Loucy (cell line): ENCODE measurements around the gene SALL2.

Experiments used
- H2AFZ ChIP-seq: fragments of 200-600 bp; sonication (generic); 2 replicates; pipeline ENCODE4 v1.6.0; 2016; ENCODE audit warnings: antibody characterized with exemption, mild to moderate bottlenecking, low read length, moderate library complexity
- H3F3A ChIP-seq: fragments of 200-600 bp; 2 replicates; pipeline ENCODE4 v1.6.0; 2016; ENCODE audit warnings: antibody characterized with exemption, low read depth, mild to moderate bottlenecking
- H3K27me3 ChIP-seq: fragments of 200-600 bp; sonication (generic); 2 replicates; pipeline ENCODE4 v1.6.1; 2014; ENCODE audit warnings: low read length, mild to moderate bottlenecking; ENCODE audit not compliant: insufficient read depth, poor library complexity, severe bottlenecking
- H3K36me3 ChIP-seq: fragments of 200-600 bp; sonication (generic); 2 replicates; pipeline ENCODE4 v1.6.1; 2016; ENCODE audit warnings: low read length; ENCODE audit not compliant: insufficient read depth
- H3K4me1 ChIP-seq: fragments of 200-600 bp; sonication (generic); 2 replicates; pipeline ENCODE4 v1.5.1; 2014; ENCODE audit warnings: low read length, mild to moderate bottlenecking; ENCODE audit not compliant: insufficient read depth, poor library complexity, severe bottlenecking
- H3K4me2 ChIP-seq: fragments of 200-600 bp; sonication (generic); 2 replicates; pipeline ENCODE4 v1.6.0; 2014; ENCODE audit warnings: antibody characterized with exemption, low read length, low read depth, mild to moderate bottlenecking; ENCODE audit not compliant: poor library complexity, severe bottlenecking
- H3K4me3 ChIP-seq: fragments of 200-600 bp; sonication (generic); 2 replicates; pipeline ENCODE4 v1.5.1; 2014; ENCODE audit warnings: low read length, mild to moderate bottlenecking, mixed read lengths; ENCODE audit not compliant: poor library complexity, severe bottlenecking
- H3K79me2 ChIP-seq: fragments of 200-600 bp; sonication (generic); 2 replicates; pipeline ENCODE4 v1.6.1; 2014; ENCODE audit warnings: low read length; ENCODE audit not compliant: insufficient read depth
- H3K9ac ChIP-seq: fragments of 200-600 bp; sonication (generic); 2 replicates; pipeline ENCODE4 v1.6.0; 2014; ENCODE audit warnings: mild to moderate bottlenecking, low read depth, low read length, moderate library complexity; ENCODE audit not compliant: poor library complexity, severe bottlenecking
- H3K9me2 ChIP-seq: fragments of 200-600 bp; sonication (generic); replicated peaks from 2 replicates; pipeline ENCODE4 v1.6.1; 2016; ENCODE audit warnings: low read depth, low read length, mixed read lengths
- H3K9me3 ChIP-seq: fragments of 200-600 bp; sonication (generic); 2 replicates; pipeline ENCODE4 v1.6.1; 2014; ENCODE audit warnings: mild to moderate bottlenecking, antibody characterized with exemption, low read length, low read depth; ENCODE audit not compliant: insufficient read depth
- H4K20me1 ChIP-seq: fragments of 200-600 bp; sonication (generic); 2 replicates; pipeline ENCODE4 v1.6.0; 2014; ENCODE audit warnings: antibody characterized with exemption, low read length, mild to moderate bottlenecking; ENCODE audit not compliant: insufficient read depth, poor library complexity, severe bottlenecking
- CTCF ChIP-seq: fragments of 200-600 bp; sonication (generic); conservative IDR thresholded peaks from 2 replicates; pipeline ENCODE4 v1.5.1; 2014; ENCODE audit warnings: mild to moderate bottlenecking, antibody characterized with exemption, low read length
- EZH2phosphoT487 ChIP-seq: fragments of 200-600 bp; IDR thresholded peaks from 2 replicates; pipeline ENCODE4 v1.6.1; 2018; ENCODE audit warnings: antibody characterized with exemption, mild to moderate bottlenecking, moderate library complexity, borderline replicate concordance

SALL2 gene

GRCh38 chr14:21558703-21559170, 32.6 kb upstream of the SALL2 start:
- H3K27me3 ChIP-seq = no peaks in the 10 kb centered on the region
- no peaks in the 10 kb centered on the region for H4K20me1 ChIP-seq
- H3K4me1 ChIP-seq = no peaks in the 10 kb centered on the region
- no peaks in the 10 kb centered on the region for H3K9me2 ChIP-seq
- no peak overlapping the region for H3K4me3 ChIP-seq
- no peaks in the 10 kb centered on the region for H3K36me3 ChIP-seq
- H2AFZ ChIP-seq = no peak overlapping the region
- H3K9me3 ChIP-seq = no peaks in the 10 kb centered on the region
- H3K79me2 ChIP-seq = no peaks in the 10 kb centered on the region
- no peak for TF ChIP-seq EZH2phosphoT487
- no peak for TF ChIP-seq CTCF
- no peak overlapping the region for H3K4me2 ChIP-seq
- H3F3A ChIP-seq = no peaks in the 10 kb centered on the region
- H3K9ac ChIP-seq = no peak overlapping the region

DNA sequence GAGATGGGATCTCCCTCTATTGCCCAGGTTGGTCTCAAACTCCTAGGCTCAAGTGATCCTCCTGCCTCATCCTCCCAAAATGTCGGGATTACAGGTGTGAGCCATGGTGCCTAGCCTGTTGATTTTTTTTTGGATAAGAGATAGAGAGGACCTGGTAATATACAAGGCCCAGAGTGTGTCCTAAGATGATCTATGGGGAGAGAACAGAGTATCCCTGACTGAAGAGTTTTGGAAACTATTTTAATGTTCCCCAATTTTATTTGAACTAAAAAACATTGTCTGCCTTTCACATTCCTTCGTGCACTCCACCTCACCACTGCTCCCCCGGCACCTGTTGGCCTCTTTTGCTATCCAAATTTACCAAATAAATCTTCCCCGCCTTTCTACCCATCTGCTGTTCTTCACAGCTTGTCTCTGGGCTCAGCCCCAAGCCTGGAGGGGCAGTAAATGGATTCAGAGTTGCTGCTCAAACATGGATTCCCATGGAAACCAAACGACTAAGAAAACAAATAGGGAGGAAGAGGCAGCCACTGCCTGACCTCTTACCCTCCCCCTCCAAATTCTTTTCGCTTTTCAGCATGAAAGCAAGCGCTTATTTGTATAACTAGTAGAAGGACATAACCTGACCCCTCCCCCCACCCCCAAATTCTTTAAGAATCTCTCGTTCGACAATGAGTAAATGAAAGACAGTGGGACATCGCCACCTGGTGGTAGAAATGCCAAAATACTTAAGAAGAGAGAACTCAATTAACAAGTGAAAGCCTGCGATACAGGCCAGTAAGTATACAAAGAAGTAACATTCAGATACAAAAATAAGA, 31.1 kb upstream of the SALL2 start:
- Histone ChIP-seq H2AFZ (peak overlapping the region; percentile 95), H3K4me3 (peak overlapping the region; percentile 67), H4K20me1 (no peaks in the 10 kb centered on the region), H3K27me3 (no peaks in the 10 kb centered on the region), H3K36me3 (no peaks in the 10 kb centered on the region), H3K9me2 (no peaks in the 10 kb centered on the region), H3F3A (no peaks in the 10 kb centered on the region), H3K4me1 (no peaks in the 10 kb centered on the region), H3K4me2 (peak overlapping the region; percentile 75), H3K79me2 (no peaks in the 10 kb centered on the region), H3K9me3 (no peaks in the 10 kb centered on the region), H3K9ac (peak overlapping the region; percentile 44)
- TF ChIP-seq EZH2phosphoT487 (no peak), CTCF (peak; percentile 87)

GRCh38 chr14:21556378-21557083, 30.4 kb upstream of the SALL2 start:
- H3K4me3 ChIP-seq = no peak overlapping the region
- 0 out of 2 replicates have a peak overlapping the region, but pooled peaks have one; percentile 95 for H2AFZ ChIP-seq
- TF ChIP-seq EZH2phosphoT487 (no peak), CTCF (no peak)
- no peak overlapping the region for H3K9ac ChIP-seq
- no peaks in the 10 kb centered on the region for H3K9me2 ChIP-seq
- H3K36me3 ChIP-seq = no peaks in the 10 kb centered on the region
- no peaks in the 10 kb centered on the region for H3K79me2 ChIP-seq
- H3F3A ChIP-seq = no peaks in the 10 kb centered on the region
- H3K27me3 ChIP-seq = no peaks in the 10 kb centered on the region
- H4K20me1 ChIP-seq = no peaks in the 10 kb centered on the region
- no peaks in the 10 kb centered on the region for H3K4me1 ChIP-seq
- H3K4me2 ChIP-seq = no peak overlapping the region
- no peaks in the 10 kb centered on the region for H3K9me3 ChIP-seq
